NCI-H82 treated with DMSO at 0.1 percent for 48 hours (cell line): ENCODE measurements around the gene GOPC.

Experiments used
- DNase-seq: peaks from one replicate; lab custom pipeline; 2025; ENCODE audit not compliant: unreplicated experiment; lab: John Stamatoyannopoulos, UW

The GOPC gene

GRCh38 chr6:117597755-117598154 lies 4.6 kb downstream of the GOPC start:
- no peak for DNase-seq

GRCh38 chr6:117595099-117595923 lies 7.0 kb downstream of the GOPC start:
- no peak for DNase-seq

- DNase-seq: no peak
These were observed 9.1 kb downstream of the GOPC start for GRCh38 chr6:117592983-117593759.

- no peak for DNase-seq
These were observed 10.9 kb downstream of the GOPC start for GRCh38 chr6:117591405-117591804.

- no peak for DNase-seq
These were observed 11.9 kb downstream of the GOPC start for GRCh38 chr6:117590447-117590846.

- no peak for DNase-seq
These were observed 16.7 kb downstream of the GOPC start for GRCh38 chr6:117585647-117586046.

GRCh38 chr6:117574198-117574597 lies 28.1 kb downstream of the GOPC start:
- no peak for DNase-seq

GRCh38 chr6:117573006-117573680 lies 29.2 kb downstream of the GOPC start:
- DNase-seq: no peak

- DNase-seq: no peak
These were observed 33.4 kb downstream of the GOPC start for GRCh38 chr6:117568831-117569410.

GRCh38 chr6:117568247-117568646 lies 34.1 kb downstream of the GOPC start:
- no peak for DNase-seq

- DNase-seq: no peak
These were observed 37.6 kb downstream of the GOPC start for GRCh38 chr6:117564681-117565080.

GRCh38 chr6:117561128-117561527 lies 41.2 kb downstream of the GOPC start:
- DNase-seq: no peak

- DNase-seq: no peak
These were observed 43.0 kb downstream of the GOPC start for GRCh38 chr6:117559299-117559698.

- no peak for DNase-seq
These were observed 43.5 kb downstream of the GOPC start for GRCh38 chr6:117558818-117559217.

GRCh38 chr6:117557951-117558350 lies 44.4 kb downstream of the GOPC start:
- DNase-seq: no peak

GRCh38 chr6:117555882-117556498 lies 46.3 kb downstream of the GOPC start:
- no peak for DNase-seq

- no peak for DNase-seq
These were observed 47.0 kb downstream of the GOPC start for GRCh38 chr6:117555262-117555849.

GRCh38 chr6:117553142-117553541 lies 49.2 kb downstream of the GOPC start:
- no peak for DNase-seq

GRCh38 chr6:117552618-117553017 lies 49.7 kb downstream of the GOPC start:
- DNase-seq: peak; percentile 7

- no peak for DNase-seq
These were observed 51.6 kb downstream of the GOPC start for GRCh38 chr6:117550618-117551242.
